ENCODE results near the gene SLC4A1AP.

Gene SLC4A1AP

DNA sequence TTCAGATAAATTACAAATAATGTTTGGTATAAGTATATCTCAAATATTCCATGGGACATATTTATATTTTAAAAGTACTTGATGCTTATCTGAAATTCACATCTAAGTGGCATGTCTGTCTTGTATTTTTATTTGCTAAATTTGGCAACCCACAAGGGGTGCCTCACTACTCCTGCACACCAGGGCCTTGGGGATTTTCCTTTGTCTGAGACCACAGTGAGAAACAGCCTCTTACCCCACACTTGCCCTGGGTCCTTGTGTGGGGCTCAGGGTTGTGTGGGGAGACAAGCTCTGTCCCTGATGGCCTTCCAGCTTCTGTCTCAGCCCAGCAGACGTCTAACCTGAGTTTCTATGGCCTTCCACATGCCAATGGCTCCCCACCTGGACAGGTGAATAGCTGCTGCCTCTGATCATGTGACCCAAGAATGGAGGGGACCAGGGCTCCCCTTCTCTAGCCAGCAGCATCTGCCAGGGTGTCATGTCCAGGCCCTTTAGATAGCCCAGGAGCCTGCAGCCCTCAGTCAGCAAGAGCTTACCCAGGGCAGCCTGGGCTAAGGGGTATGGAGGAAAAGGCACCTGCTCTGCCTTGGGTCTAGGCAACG lies 58.3 kb downstream of the SLC4A1AP start:
- Histone ChIP-seq H3K36me3 (ENCODE audit: control insufficient read depth, insufficient read depth, low read length) (no peaks in the 10 kb centered on the region), H3K4me3 (ENCODE audit: extremely low read depth, insufficient read depth, low read length, poor library complexity, severe bottlenecking) (no peak overlapping the region), H3K27ac (ENCODE audit: low read depth, low read length, severe bottlenecking) (no peak overlapping the region), H3K9me3 (ENCODE audit: control insufficient read depth, low read length) (no peaks in the 10 kb centered on the region), H3K4me1 (ENCODE audit: control insufficient read depth, insufficient read depth, low read length, poor library complexity, severe bottlenecking) (peaks cover 33% of the 10 kb centered on the region)
- WGBS, 2 experiments (ENCODE audit: insufficient coverage in 2 of 2): 82 to 86% methylated on average over 2 of the region's 2 CpGs

DNA sequence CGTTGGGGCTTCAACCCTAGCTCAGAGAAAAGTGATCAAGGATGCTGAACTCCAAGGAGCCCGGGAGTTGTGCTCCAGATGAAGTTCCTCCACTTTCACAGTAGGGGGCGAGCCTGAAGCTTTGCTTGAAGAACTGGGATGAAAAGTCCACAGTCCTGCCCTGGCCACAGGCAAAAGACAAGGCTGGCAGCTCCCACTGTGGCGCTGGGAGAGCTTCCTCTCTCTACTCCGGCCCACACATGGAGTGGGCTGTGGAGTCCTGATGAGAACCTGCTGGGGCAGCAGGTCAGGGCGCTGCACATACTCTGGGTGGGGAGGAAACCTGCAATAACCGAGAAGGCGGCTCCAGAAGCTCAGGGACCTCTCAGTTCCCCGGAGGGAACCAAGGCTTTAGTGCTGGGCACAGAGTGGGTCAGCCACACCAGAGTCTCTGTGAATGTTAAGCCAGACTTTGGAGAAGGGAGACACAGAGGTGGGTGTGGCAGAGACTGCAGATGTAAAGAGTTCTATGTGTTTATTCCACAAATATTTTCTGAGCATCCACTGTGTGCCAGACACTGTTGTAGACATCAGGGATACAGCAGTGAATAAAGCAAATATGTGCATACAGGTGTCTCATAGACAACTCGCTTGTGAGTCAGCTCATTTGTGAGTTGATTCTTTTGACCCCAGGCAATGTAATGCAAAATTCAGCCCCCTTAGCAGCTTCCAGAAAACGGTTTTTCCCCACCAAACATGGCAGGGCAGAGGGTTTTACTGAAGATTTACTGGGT lies 59.9 kb downstream of the SLC4A1AP start:
- no peaks in the 10 kb centered on the region for H3K9me3 ChIP-seq (ENCODE audit: control insufficient read depth, low read length)
- H3K27ac ChIP-seq (ENCODE audit: low read depth, low read length, severe bottlenecking): no peak overlapping the region
- WGBS, 2 experiments (ENCODE audit: insufficient coverage in 2 of 2): 37 to 58% methylated on average over 9 to 10 of the region's 11 CpGs
- no peak overlapping the region for H3K4me3 ChIP-seq (ENCODE audit: extremely low read depth, insufficient read depth, low read length, poor library complexity, severe bottlenecking)
- peaks cover 31% of the 10 kb centered on the region for H3K4me1 ChIP-seq (ENCODE audit: control insufficient read depth, insufficient read depth, low read length, poor library complexity, severe bottlenecking)
- H3K36me3 ChIP-seq (ENCODE audit: control insufficient read depth, insufficient read depth, low read length): no peaks in the 10 kb centered on the region

- 84% methylated on average over 2 of the region's 3 CpGs; no CpG with 5 or more reads in 1 of the 2 experiments for WGBS, 2 experiments (ENCODE audit: insufficient coverage in 2 of 2)
- no peak overlapping the region for H3K27ac ChIP-seq (ENCODE audit: low read depth, low read length, severe bottlenecking)
Observed at GRCh38 chr2:27724191-27724590, 60.5 kb downstream of the SLC4A1AP start.

DNA sequence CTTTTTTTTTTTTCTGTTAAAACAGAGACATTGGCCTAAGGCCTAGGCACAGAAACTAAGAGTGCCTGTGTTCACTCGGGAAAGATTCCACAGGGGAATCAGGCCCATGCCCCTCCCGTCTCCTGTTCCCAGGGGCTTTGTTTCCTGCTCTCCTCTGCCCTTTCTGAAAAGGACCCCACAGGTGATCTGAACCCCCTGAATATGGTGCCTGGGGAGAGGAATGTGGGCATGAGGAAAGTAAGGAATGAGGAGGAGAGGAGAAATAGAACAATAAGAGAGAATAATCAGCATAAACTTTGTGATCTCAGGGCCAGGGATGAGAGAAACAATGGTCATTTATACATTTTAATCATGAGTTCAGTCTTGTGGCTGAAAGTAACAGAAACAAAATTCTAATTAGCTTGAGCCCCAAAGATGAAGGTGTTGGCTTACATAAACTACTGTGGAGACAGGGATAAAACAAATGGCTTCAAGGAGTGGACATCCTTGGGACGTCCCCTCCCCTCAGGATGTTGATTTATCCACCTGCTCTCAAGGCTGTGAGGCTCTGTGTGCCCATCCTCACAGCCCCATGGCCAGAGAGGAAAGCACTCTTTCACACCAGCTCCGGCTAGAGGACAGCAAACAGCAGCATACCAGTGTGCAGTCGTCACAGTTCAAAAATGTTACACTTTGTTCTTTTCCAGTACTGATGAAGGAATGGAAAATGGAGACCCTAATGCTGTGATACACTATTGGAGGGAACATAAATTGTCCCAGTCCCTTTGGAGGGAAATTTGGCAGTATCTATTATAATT lies 61.4 kb downstream of the SLC4A1AP start:
- Histone ChIP-seq H3K4me1 (ENCODE audit: control insufficient read depth, insufficient read depth, low read length, poor library complexity, severe bottlenecking) (peaks cover 25% of the 10 kb centered on the region), H3K4me3 (ENCODE audit: extremely low read depth, insufficient read depth, low read length, poor library complexity, severe bottlenecking) (no peak overlapping the region), H3K27ac (ENCODE audit: low read depth, low read length, severe bottlenecking) (no peak overlapping the region), H3K9me3 (ENCODE audit: control insufficient read depth, low read length) (no peaks in the 10 kb centered on the region), H3K36me3 (ENCODE audit: control insufficient read depth, insufficient read depth, low read length) (no peaks in the 10 kb centered on the region)
- 42 to 57% methylated on average over 2 to 3 of the region's 5 CpGs for WGBS, 2 experiments (ENCODE audit: insufficient coverage in 2 of 2)

More at GRCh38 chr2:27724191-27724590, 60.5 kb downstream of the SLC4A1AP start:
- Histone ChIP-seq H3K36me3 (ENCODE audit: control insufficient read depth, insufficient read depth, low read length) (no peaks in the 10 kb centered on the region), H3K4me3 (ENCODE audit: extremely low read depth, insufficient read depth, low read length, poor library complexity, severe bottlenecking) (no peak overlapping the region), H3K4me1 (ENCODE audit: control insufficient read depth, insufficient read depth, low read length, poor library complexity, severe bottlenecking) (peaks cover 31% of the 10 kb centered on the region), H3K9me3 (ENCODE audit: control insufficient read depth, low read length) (no peaks in the 10 kb centered on the region)

GRCh38 chr2:27727257-27727656 lies 63.6 kb downstream of the SLC4A1AP start:
- WGBS, 2 experiments (ENCODE audit: insufficient coverage in 2 of 2): 97 to 100% methylated on average over 2 to 4 of the region's 9 CpGs
- no peaks in the 10 kb centered on the region for H3K36me3 ChIP-seq (ENCODE audit: control insufficient read depth, insufficient read depth, low read length)
- no peak overlapping the region for H3K4me3 ChIP-seq (ENCODE audit: extremely low read depth, insufficient read depth, low read length, poor library complexity, severe bottlenecking)
- no peaks in the 10 kb centered on the region for H3K9me3 ChIP-seq (ENCODE audit: control insufficient read depth, low read length)
- H3K4me1 ChIP-seq (ENCODE audit: control insufficient read depth, insufficient read depth, low read length, poor library complexity, severe bottlenecking): peaks cover 15% of the 10 kb centered on the region
- no peak overlapping the region for H3K27ac ChIP-seq (ENCODE audit: low read depth, low read length, severe bottlenecking)

- WGBS, 2 experiments (ENCODE audit: insufficient coverage in 2 of 2): 90 to 94% methylated on average over 3 of the region's 5 CpGs
Observed at GRCh38 chr2:27728081-27728858, 64.6 kb downstream of the SLC4A1AP start.

GRCh38 chr2:27729198-27729597 lies 65.5 kb downstream of the SLC4A1AP start:
- 77 to 82% methylated on average over 1 to 4 of the region's 4 CpGs for WGBS, 2 experiments (ENCODE audit: insufficient coverage in 2 of 2)
- Histone ChIP-seq H3K36me3 (ENCODE audit: control insufficient read depth, insufficient read depth, low read length) (no peaks in the 10 kb centered on the region), H3K27ac (ENCODE audit: low read depth, low read length, severe bottlenecking) (no peak overlapping the region), H3K9me3 (ENCODE audit: control insufficient read depth, low read length) (no peaks in the 10 kb centered on the region), H3K4me3 (ENCODE audit: extremely low read depth, insufficient read depth, low read length, poor library complexity, severe bottlenecking) (no peak overlapping the region), H3K4me1 (ENCODE audit: control insufficient read depth, insufficient read depth, low read length, poor library complexity, severe bottlenecking) (peaks cover 6% of the 10 kb centered on the region)

More at GRCh38 chr2:27728081-27728858, 64.6 kb downstream of the SLC4A1AP start:
- H3K36me3 ChIP-seq (ENCODE audit: control insufficient read depth, insufficient read depth, low read length): no peaks in the 10 kb centered on the region
- H3K4me3 ChIP-seq (ENCODE audit: extremely low read depth, insufficient read depth, low read length, poor library complexity, severe bottlenecking): no peak overlapping the region
- no peak overlapping the region for H3K27ac ChIP-seq (ENCODE audit: low read depth, low read length, severe bottlenecking)
- peaks cover 15% of the 10 kb centered on the region for H3K4me1 ChIP-seq (ENCODE audit: control insufficient read depth, insufficient read depth, low read length, poor library complexity, severe bottlenecking)
- no peaks in the 10 kb centered on the region for H3K9me3 ChIP-seq (ENCODE audit: control insufficient read depth, low read length)

DNA sequence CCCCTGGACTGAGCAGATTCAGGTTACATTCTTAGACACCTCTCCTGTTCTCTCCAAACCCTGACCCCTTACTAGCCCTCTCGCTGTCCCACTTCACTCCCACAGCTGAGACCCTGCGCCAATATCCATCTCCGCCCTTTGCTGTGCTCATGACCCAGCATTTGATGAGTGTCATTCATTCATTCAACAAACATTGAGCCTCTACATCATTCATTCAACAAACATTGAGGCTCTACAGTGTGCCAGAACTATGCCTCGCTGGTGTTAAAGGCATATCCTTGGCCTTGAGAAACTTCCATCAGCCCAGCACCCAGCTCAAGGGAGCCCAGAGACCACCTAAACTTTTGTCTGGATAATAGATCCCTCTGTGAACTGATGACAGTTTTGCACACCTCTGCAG lies 65.9 kb downstream of the SLC4A1AP start:
- WGBS, 2 experiments (ENCODE audit: insufficient coverage in 2 of 2): 84 to 96% methylated on average over 4 of the region's 4 CpGs
- Histone ChIP-seq H3K27ac (ENCODE audit: low read depth, low read length, severe bottlenecking) (no peak overlapping the region), H3K9me3 (ENCODE audit: control insufficient read depth, low read length) (no peaks in the 10 kb centered on the region), H3K4me3 (ENCODE audit: extremely low read depth, insufficient read depth, low read length, poor library complexity, severe bottlenecking) (no peak overlapping the region), H3K36me3 (ENCODE audit: control insufficient read depth, insufficient read depth, low read length) (no peaks in the 10 kb centered on the region), H3K4me1 (ENCODE audit: control insufficient read depth, insufficient read depth, low read length, poor library complexity, severe bottlenecking) (peaks cover 4% of the 10 kb centered on the region)

GRCh38 chr2:27730261-27730662 lies 66.6 kb downstream of the SLC4A1AP start:
- Histone ChIP-seq H3K4me3 (ENCODE audit: extremely low read depth, insufficient read depth, low read length, poor library complexity, severe bottlenecking) (no peak overlapping the region), H3K36me3 (ENCODE audit: control insufficient read depth, insufficient read depth, low read length) (no peaks in the 10 kb centered on the region), H3K9me3 (ENCODE audit: control insufficient read depth, low read length) (no peaks in the 10 kb centered on the region), H3K4me1 (ENCODE audit: control insufficient read depth, insufficient read depth, low read length, poor library complexity, severe bottlenecking) (peaks cover 5% of the 10 kb centered on the region), H3K27ac (ENCODE audit: low read depth, low read length, severe bottlenecking) (no peak overlapping the region)
- WGBS, 2 experiments (ENCODE audit: insufficient coverage in 2 of 2): 84 to 86% methylated on average over 2 to 3 of the region's 3 CpGs

GRCh38 chr2:27730980-27731691 lies 67.4 kb downstream of the SLC4A1AP start:
- Histone ChIP-seq H3K4me3 (ENCODE audit: extremely low read depth, insufficient read depth, low read length, poor library complexity, severe bottlenecking) (no peak overlapping the region), H3K4me1 (ENCODE audit: control insufficient read depth, insufficient read depth, low read length, poor library complexity, severe bottlenecking) (peaks cover 11% of the 10 kb centered on the region), H3K27ac (ENCODE audit: low read depth, low read length, severe bottlenecking) (no peak overlapping the region), H3K9me3 (ENCODE audit: control insufficient read depth, low read length) (no peaks in the 10 kb centered on the region), H3K36me3 (ENCODE audit: control insufficient read depth, insufficient read depth, low read length) (no peaks in the 10 kb centered on the region)
- WGBS, 2 experiments (ENCODE audit: insufficient coverage in 2 of 2): 75 to 78% methylated on average over 4 of the region's 4 CpGs
